Measurements from ENCODE around the gene WAS. TPM values are rescaled to one million over a fixed set of nuclear protein-coding genes. Genes with fewer than 3 reads are reported as not detected.

Gene WAS
- total RNA-seq, 2 donors from 2014 or later, result 8.5 to 9.1 TPM

DNA sequence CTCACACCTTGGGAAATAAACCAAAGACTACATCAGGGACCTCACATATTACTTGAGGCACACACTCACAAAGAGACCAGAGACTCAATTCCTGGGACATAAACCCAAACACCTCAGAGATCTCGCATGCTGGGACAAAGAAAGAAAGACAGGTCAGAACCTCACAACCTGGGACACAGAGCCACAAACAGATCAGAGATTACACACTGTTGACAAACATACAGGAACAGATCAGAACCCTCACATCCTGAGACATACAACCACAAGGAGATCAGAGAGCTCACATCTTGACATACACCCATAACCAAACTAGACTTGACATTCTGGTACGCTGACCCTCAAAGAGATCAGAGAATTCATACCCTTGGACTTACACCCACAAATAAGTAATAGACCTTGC lies 30.2 kb downstream of the WAS start:
- no peak overlapping the region for H3K27ac ChIP-seq
- no peak for TF ChIP-seq CTCF (IDR thresholded peaks at IDR 0.05)
- H3K27me3 ChIP-seq (replicated peaks; ENCODE audit: insufficient read depth), result no peaks in the 10 kb centered on the region
- ATAC-seq (ENCODE audit: insufficient number of reproducible peaks, low FRiP score, low read depth) (no peak), DNase-seq (ENCODE audit: low spot score) (no peak)
- H3K9me3 ChIP-seq, result no peaks in the 10 kb centered on the region
- H3K4me3 ChIP-seq, result no peak overlapping the region
- H3K4me1 ChIP-seq (ENCODE audit: control insufficient read depth in 1 of 2, low read depth in 2 of 2), result no peaks in the 10 kb centered on the region
- no peaks in the 10 kb centered on the region for H3K36me3 ChIP-seq

DNA sequence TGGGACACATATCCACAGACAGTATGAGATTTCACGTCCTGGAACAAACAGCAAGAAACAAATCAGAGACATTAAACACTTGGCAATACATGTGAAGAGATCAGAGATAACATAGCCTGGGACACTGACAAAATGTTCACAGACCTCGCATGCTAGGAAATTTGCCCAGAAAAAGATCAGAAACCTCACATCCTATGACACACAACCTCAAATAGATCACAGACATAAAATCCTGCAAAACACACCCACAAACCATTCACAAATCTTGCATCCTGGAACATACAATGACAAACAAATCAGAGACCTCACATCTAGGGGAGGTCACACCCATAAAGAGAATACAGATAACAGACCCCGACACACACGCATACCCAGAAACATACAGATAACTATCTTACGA lies 31.0 kb downstream of the WAS start:
- no peak for ATAC-seq (ENCODE audit: insufficient number of reproducible peaks, low FRiP score, low read depth)
- Histone ChIP-seq H3K36me3 (no peaks in the 10 kb centered on the region), H3K4me1 (ENCODE audit: control insufficient read depth in 1 of 2, low read depth in 2 of 2) (no peaks in the 10 kb centered on the region), H3K27me3 (replicated peaks; ENCODE audit: insufficient read depth) (no peaks in the 10 kb centered on the region), H3K4me3 (no peak overlapping the region), H3K27ac (no peak overlapping the region), H3K9me3 (no peaks in the 10 kb centered on the region)
- TF ChIP-seq CTCF (IDR thresholded peaks at IDR 0.05), result no peak
- DNase-seq (ENCODE audit: low spot score), result no peak

- TF ChIP-seq CTCF (IDR thresholded peaks at IDR 0.05), result no peak
- no peaks in the 10 kb centered on the region for H3K36me3 ChIP-seq
- no peaks in the 10 kb centered on the region for H3K27me3 ChIP-seq (replicated peaks; ENCODE audit: insufficient read depth)
- H3K27ac ChIP-seq, result no peak overlapping the region
- no peak overlapping the region for H3K4me3 ChIP-seq
- ATAC-seq (ENCODE audit: insufficient number of reproducible peaks, low FRiP score, low read depth), result no peak
- DNase-seq (ENCODE audit: low spot score), result no peak
- no peaks in the 10 kb centered on the region for H3K4me1 ChIP-seq (ENCODE audit: control insufficient read depth in 1 of 2, low read depth in 2 of 2)
- no peaks in the 10 kb centered on the region for H3K9me3 ChIP-seq
Observed at GRCh38 chrX:48715072-48715471, 31.5 kb downstream of the WAS start.

- Histone ChIP-seq H3K4me3 (no peak overlapping the region), H3K27me3 (replicated peaks; ENCODE audit: insufficient read depth) (no peaks in the 10 kb centered on the region), H3K36me3 (no peaks in the 10 kb centered on the region), H3K4me1 (ENCODE audit: control insufficient read depth in 1 of 2, low read depth in 2 of 2) (no peaks in the 10 kb centered on the region), H3K9me3 (no peaks in the 10 kb centered on the region), H3K27ac (no peak overlapping the region)
- no peak for ATAC-seq (ENCODE audit: insufficient number of reproducible peaks, low FRiP score, low read depth)
- no peak for TF ChIP-seq CTCF (IDR thresholded peaks at IDR 0.05)
- DNase-seq (ENCODE audit: low spot score), result no peak
Observed at GRCh38 chrX:48715876-48716502, 32.4 kb downstream of the WAS start.

- H3K27ac ChIP-seq, result no peak overlapping the region
- DNase-seq (ENCODE audit: low spot score) (no peak), ATAC-seq (ENCODE audit: insufficient number of reproducible peaks, low FRiP score, low read depth) (no peak)
- H3K36me3 ChIP-seq, result no peaks in the 10 kb centered on the region
- TF ChIP-seq CTCF (IDR thresholded peaks at IDR 0.05), result no peak
- H3K4me3 ChIP-seq, result no peak overlapping the region
- no peaks in the 10 kb centered on the region for H3K27me3 ChIP-seq (replicated peaks; ENCODE audit: insufficient read depth)
- no peaks in the 10 kb centered on the region for H3K4me1 ChIP-seq (ENCODE audit: control insufficient read depth in 1 of 2, low read depth in 2 of 2)
- no peaks in the 10 kb centered on the region for H3K9me3 ChIP-seq
Observed at GRCh38 chrX:48719958-48720357, 36.4 kb downstream of the WAS start.
